Stimulated activated CD4-positive, alpha-beta T cell treated with anti-CD3 and anti-CD28 coated beads, Interleukin-1b, Interleukin-23, amount 100 ng/mL, for 48 hours (primary cell): ENCODE results near the gene KIF5C.
"Not testable (repeated sequence)": the region's sequence is repeated elsewhere in the genome, so short reads cannot be mapped to it uniquely, and the experiment has no call there.

Experiments
- DNase-seq: peaks from one replicate; pipeline ENCODE4 v3.0.0-alpha.2; 2020

The KIF5C gene

DNA sequence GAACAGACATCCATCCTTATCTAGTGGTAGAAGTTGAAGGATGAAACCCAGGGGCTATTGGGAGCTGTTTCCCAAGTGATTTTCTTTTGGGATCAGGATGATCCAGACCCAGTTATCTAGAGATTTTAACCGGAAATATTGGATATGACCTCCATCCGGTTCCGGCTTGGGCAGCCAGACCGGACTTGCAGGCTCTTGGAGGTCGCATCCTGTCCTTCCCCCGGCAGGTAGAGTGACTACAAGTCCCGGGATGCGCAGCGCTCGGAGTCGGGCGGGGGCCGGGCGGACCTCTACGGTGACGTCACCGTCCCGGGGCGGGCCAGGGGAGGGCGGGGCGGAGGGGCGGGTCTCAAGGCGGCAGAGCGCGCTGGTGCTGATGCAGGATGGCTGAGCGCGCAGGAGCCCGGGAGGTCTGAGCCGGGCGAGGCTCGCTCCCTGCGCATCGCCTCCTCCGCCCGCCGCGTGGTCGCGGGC is at the start of gene KIF5C:
KIF5C (plus strand) TSS at position 360 of the 474 bp plus-strand sequence. CDS start 391 bp downstream, outside the sequence.
- peak; percentile 92 for DNase-seq

DNA sequence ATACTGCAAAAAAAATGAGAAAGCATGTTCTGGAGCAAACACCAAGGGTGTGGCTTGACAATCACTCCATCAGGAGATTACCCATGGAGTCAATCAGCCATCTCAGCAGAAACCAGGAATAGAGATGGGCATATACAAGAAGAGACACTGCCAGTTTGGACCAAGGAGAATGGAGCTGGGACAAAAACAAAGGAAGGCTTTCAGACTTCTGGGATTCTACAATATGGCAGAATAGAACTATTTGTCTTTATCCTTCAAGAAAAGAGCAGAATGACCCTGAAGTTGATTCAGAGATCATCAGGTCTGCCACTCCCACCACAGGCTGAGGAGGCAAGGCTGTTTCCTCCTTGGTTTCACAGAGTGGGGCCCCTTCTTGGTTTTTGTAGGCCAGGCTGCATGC is 48.2 kb upstream of the KIF5C start:
- DNase-seq, result no peak

- DNase-seq, result no peak
Measured at GRCh38 chr2:148828941-148829340, 46.1 kb upstream of the KIF5C start.

DNA sequence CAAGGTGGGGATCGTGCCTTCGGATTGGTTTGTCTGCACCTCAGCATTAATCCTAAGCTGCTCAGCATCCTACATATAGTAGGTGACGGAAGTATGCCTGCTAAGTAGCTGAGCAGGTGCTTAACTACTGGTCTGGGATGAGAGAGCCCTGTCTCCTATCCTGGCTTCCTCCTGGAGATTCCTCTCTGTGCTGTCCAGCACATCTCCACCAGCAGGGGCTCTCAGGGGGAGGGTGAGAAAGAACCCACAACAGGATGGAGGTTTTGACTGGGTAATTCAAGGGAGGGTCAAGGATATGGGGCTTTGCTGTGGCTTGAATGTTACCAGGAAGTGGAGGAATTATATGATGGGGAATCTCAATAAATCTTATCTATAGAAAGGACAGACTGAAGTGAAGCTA is 45.4 kb upstream of the KIF5C start:
- DNase-seq, result no peak

GRCh38 chr2:148832637-148833036 is 42.4 kb upstream of the KIF5C start:
- no peak for DNase-seq

- no peak for DNase-seq
Measured at GRCh38 chr2:148842050-148842449, 33.0 kb upstream of the KIF5C start.

DNA sequence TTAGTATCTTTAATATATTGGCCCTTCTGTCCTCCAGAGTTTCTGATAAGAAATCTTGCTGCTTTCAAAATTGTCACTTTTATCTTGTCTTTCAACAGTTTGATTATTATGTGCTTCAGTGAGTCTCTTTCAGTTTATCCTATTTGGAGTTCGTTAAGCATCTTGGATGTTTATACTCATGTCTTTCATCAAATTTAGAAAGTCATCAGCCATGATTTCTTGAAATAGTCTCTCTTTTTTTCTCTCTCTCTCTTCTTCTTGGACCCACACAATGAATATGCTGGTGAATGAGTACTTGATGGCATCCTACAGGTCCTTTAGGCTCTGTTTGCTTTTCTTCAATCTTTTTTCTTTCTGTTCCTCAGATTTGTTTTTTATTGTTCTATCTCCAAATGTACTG is 26.9 kb upstream of the KIF5C start:
- no peak for DNase-seq

- no peak for DNase-seq
Measured at GRCh38 chr2:148853458-148853857, 21.6 kb upstream of the KIF5C start.

- DNase-seq, result no peak
Measured at GRCh38 chr2:148860037-148860436, 15.0 kb upstream of the KIF5C start.

GRCh38 chr2:148861367-148861766 is 13.7 kb upstream of the KIF5C start:
- no peak for DNase-seq

- DNase-seq, result not testable (repeated sequence)
Measured at GRCh38 chr2:148862478-148862877, 12.5 kb upstream of the KIF5C start.

- DNase-seq, result no peak
Measured at GRCh38 chr2:148865512-148865911, 9.5 kb upstream of the KIF5C start.

DNA sequence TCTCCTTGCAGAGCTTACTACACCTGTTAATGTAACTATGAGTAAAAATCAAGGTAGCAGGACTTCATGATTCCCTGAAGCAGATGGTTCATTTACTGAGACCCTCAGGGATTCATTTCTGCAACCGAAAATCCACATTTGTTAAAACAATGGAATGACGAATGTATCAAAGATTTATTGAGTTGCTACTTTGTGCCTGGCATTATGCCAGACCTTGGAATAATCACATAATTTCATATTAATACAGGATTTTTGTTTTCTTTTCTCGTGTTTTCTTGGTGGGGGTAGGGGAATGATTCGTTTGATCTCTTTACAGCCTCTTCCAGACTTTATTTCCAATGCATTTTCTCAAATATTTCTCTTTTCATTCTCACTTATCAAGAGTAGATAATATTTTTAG is 8.9 kb upstream of the KIF5C start:
- DNase-seq, result no peak

GRCh38 chr2:148867079-148867769 is 7.8 kb upstream of the KIF5C start:
- DNase-seq, result no peak

GRCh38 chr2:148875387-148876051 is 492 bp downstream of the KIF5C start:
- DNase-seq, result no peak

DNA sequence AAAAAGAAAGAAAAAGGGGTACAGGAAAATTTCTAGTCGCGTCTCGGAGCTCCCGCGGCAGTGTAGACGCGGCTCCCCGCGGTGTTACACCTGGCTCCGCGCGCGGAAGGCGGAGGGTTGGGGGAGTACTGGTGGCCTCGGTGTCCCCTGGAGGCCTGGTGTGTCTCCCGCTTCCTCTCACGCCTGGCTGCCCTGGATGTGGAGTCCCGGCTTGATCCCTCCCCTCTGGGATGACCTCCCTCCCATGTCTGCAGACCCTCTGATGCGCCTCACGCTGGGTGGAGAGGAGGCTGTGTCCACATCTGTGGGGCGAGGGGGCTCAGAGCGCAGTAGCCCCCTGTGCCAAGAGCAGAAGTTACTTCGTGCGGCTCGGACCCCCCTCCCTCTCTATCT is 1.2 kb downstream of the KIF5C start:
- no peak for DNase-seq

DNA sequence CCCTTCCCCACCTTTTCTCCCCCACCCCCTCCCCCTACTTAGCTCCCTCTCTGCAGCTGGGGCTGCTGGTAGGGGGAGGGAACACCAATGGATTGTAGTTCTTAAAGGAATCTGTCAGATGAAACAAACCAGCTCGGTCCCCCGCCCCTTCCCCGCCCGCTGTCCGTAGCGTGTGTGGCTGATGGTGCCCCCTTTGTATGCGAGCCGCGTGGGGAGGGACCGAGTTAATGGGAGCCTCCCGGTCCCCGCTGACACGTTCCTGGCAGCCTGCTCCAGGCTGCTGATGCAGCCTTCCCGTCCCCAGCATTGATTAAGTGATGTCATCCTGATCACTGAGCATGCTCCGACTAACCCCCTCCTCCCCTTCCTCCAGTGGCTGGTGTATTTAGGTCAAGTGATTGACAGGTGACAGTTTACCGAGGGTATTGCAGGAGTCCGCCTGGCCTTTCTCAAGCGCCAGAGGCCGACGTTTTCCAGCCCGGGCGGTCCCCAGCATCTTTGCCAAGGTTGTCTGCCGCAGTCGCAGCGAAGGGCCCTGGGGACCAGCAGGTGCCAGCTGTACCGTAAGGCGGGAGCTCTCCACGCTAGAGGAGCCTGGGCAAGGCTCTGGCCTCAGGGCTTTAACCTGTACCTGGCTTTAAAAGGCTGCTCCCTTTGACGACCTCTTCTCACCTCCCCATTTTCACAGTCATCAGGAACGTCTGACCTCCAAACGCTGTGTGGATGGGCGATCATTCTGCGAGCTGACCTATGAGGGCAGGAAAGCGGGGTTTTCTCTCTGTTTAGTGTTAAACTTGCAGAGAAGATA is 1.8 kb downstream of the KIF5C start:
- DNase-seq, result peak; percentile 50

- no peak for DNase-seq
Measured at GRCh38 chr2:148877403-148877740, 2.3 kb downstream of the KIF5C start.

DNA sequence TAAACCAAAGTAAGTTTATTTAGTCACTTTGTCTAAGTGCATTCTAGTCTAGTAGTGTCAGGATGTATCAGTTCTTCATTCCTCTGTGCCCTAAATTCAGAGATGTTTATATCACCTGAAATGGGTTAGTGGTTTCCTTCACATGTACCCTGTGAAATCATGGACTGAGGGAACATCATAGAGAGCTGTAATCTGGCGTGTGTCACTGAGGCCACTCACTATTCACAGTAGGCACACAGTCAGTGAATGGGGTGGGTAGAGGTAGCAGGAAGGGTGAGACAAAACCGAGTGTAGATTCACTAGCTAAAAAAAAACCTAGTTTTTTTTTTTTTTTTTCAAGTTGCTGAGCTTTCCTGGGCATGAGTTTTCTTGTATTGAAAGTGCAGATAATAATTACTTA is 5.6 kb downstream of the KIF5C start:
- no peak for DNase-seq

GRCh38 chr2:148882051-148882450 is 7.0 kb downstream of the KIF5C start:
- DNase-seq, result no peak

DNA sequence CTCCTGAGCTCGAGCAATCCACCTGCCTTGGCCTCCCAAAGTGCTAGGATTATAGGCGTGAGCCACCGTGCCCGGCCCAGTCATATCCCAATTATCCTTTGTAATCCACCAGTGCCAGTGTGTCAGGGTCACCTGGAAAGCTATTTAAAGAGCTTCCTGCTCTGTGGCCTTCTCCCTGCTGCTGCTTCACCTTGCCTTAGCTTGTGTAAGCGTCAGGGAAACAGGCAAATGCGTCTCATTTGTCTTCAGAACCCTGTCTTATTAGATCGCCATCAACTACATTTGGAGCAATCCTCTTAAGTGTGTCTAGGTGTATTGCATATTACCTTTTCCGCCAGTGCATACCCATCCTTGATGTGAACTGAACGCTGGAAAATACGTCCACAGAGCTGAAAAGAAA is 10.2 kb downstream of the KIF5C start:
- no peak for DNase-seq

DNA sequence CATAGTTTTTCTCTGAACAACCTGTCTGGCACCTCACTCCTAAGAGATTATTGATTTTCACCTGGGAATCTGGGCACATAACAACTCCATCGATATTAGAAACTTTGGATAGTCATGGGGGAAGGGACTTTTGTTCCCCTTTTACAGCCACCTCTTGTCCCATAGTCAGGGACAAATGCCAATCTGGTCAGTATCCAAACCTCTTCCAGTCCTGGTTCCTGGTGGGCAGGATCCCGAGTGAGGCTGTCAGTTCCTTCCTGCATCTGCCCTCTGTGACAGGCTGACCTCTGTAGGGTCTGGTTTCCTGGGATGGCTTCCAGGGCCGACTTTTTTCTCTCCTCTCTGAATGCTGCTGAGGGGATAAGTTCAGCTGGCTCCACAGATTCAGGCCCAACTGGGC is 11.0 kb downstream of the KIF5C start:
- DNase-seq, result no peak

- no peak for DNase-seq
Measured at GRCh38 chr2:148887350-148888002, 12.4 kb downstream of the KIF5C start.
